Smooth muscle cell of trachea (primary cell): Measurements from ENCODE around the gene PRPF8. TPM values are rescaled to one million over a fixed set of nuclear protein-coding genes. Genes with fewer than 3 reads are reported as not detected.

Experiments used
- total RNA-seq: library from RNA; depleted of rRNA; stranded (reverse); fragments of >200 nt; gene quantifications from 2 replicates; pipeline ENCODE4 v1.2.1, GENCODE V29; 2014

Gene PRPF8
- total RNA-seq: 117 and 150 TPM in 2 replicates

GRCh38 chr17:1684378-1685189, at the start of gene PRPF8:
TSS of gene PRPF8 (minus strand) at chr17:1684867. CDS start at chr17:1684571, 296 bp downstream.

GRCh38 chr17:1724351-1724868, 39.7 kb upstream of the PRPF8 start, which contains the start of gene WDR81:
TSS of gene WDR81 (plus strand) at chr17:1724704. CDS start at chr17:1724960, 256 bp downstream.

GRCh38 chr17:1709971-1710806, 25.5 kb upstream of the PRPF8 start, which contains the start of gene TLCD2:
TSS of gene TLCD2 (minus strand) at chr17:1710377. CDS start at chr17:1710242, 135 bp downstream.

GRCh38 chr17:1649844-1650501, 34.7 kb downstream of the PRPF8 start, which contains the start of gene RILP:
TSS of gene RILP (minus strand) at chr17:1649866. CDS start at chr17:1649804, 62 bp downstream.

GRCh38 chr17:1645207-1646171, 39.2 kb downstream of the PRPF8 start, which contains the start of gene SCARF1:
TSS of gene SCARF1 (minus strand) at chr17:1645732. CDS start at chr17:1645697, 35 bp downstream.

GRCh38 chr17:1627982-1628855, 56.4 kb downstream of the PRPF8 start, which contains the start of gene SLC43A2:
TSS of gene SLC43A2 (minus strand) at chr17:1628834. CDS start at chr17:1627874, 960 bp downstream.

Other genes with a start within 250 kb of the PRPF8 start
- gene CRK, start 228.6 kb downstream of the PRPF8 start, total RNA-seq: 120 and 140 TPM in 2 replicates
- 201 and 218 TPM in 2 replicates for gene MYO1C, start 192.2 kb downstream of the PRPF8 start, total RNA-seq
- 30.1 and 41.4 TPM in 2 replicates for gene INPP5K, start 168.3 kb downstream of the PRPF8 start, total RNA-seq
- gene PITPNA, start 122.1 kb downstream of the PRPF8 start, total RNA-seq: 18.4 and 18.8 TPM in 2 replicates
- gene SLC43A2, start 56.0 kb downstream of the PRPF8 start, total RNA-seq: 4.5 and 14.9 TPM in 2 replicates
- gene SCARF1, start 39.1 kb downstream of the PRPF8 start, total RNA-seq: 0.73 and 0.83 TPM in 2 replicates
- 8.0 and 13.9 TPM in 2 replicates for gene RILP, start 35.0 kb downstream of the PRPF8 start, total RNA-seq
- gene TLCD2, start 25.5 kb upstream of the PRPF8 start, total RNA-seq: 4.9 and 6.8 TPM in 2 replicates
- 29.4 and 63.8 TPM in 2 replicates for gene WDR81, start 39.8 kb upstream of the PRPF8 start, total RNA-seq
- gene SERPINF2, start 58.0 kb upstream of the PRPF8 start, total RNA-seq: 0.33 TPM in 1 of 2 replicates, not detected in the other
- 380 and 569 TPM in 2 replicates for gene SERPINF1, start 77.2 kb upstream of the PRPF8 start, total RNA-seq
- 7.9 and 10.4 TPM in 2 replicates for gene SMYD4, start 145.0 kb upstream of the PRPF8 start, total RNA-seq
- 22.7 and 41.7 TPM in 2 replicates for gene RPA1, start 145.1 kb upstream of the PRPF8 start, total RNA-seq